KMS-11 (cell line): ENCODE results near the gene PPP1R14B.

ENCODE experiments used
- H2AFZ ChIP-seq: fragments of 200-600 bp; sonication (generic); 2 replicates; pipeline ENCODE4 v1.6.1; 2016; ENCODE audit warnings: antibody characterized with exemption, mixed run types, low read depth
- H3K27ac ChIP-seq: fragments of 200-600 bp; sonication (generic); 2 replicates; pipeline ENCODE4 v1.6.1; 2016; ENCODE audit warnings: mild to moderate bottlenecking, mixed run types
- H3K27me3 ChIP-seq: fragments of 200-600 bp; sonication (generic); 2 replicates; pipeline ENCODE4 v1.6.1; 2017; ENCODE audit warnings: mild to moderate bottlenecking, low read depth, mixed run types, moderate library complexity; ENCODE audit not compliant: insufficient read depth
- H3K36me3 ChIP-seq: fragments of 200-600 bp; sonication (generic); 2 replicates; pipeline ENCODE4 v1.6.1; 2017; ENCODE audit warnings: mild to moderate bottlenecking, mixed run types; ENCODE audit not compliant: insufficient read depth
- H3K4me1 ChIP-seq: fragments of 200-600 bp; sonication (generic); 2 replicates; pipeline ENCODE4 v1.6.1; 2016; ENCODE audit warnings: mild to moderate bottlenecking, low read depth, mixed run types; ENCODE audit not compliant: poor library complexity, severe bottlenecking
- H3K4me2 ChIP-seq: fragments of 200-600 bp; sonication (generic); 2 replicates; pipeline ENCODE4 v1.7.0; 2016; ENCODE audit warnings: mild to moderate bottlenecking, mixed run types
- H3K4me3 ChIP-seq: fragments of 200-600 bp; sonication (generic); IDR thresholded peaks from 2 replicates; pipeline ENCODE4 v1.6.1; 2017; ENCODE audit warnings: low read depth, low read length, mixed read lengths; ENCODE audit not compliant: insufficient read depth
- H3K79me2 ChIP-seq: fragments of 200-600 bp; sonication (generic); 2 replicates; pipeline ENCODE4 v1.6.1; 2016; ENCODE audit warnings: low read depth, mixed run types; ENCODE audit not compliant: insufficient read depth
- H3K9ac ChIP-seq: fragments of 200-600 bp; sonication (generic); 2 replicates; pipeline ENCODE4 v1.6.1; 2016; ENCODE audit warnings: mild to moderate bottlenecking, mixed run types
- H4K20me1 ChIP-seq: fragments of 200-600 bp; sonication (generic); 2 replicates; pipeline ENCODE4 v1.6.1; 2016; ENCODE audit warnings: mild to moderate bottlenecking, mixed run types; ENCODE audit not compliant: insufficient read depth
- CTCF ChIP-seq: fragments of 200-600 bp; sonication (generic); conservative IDR thresholded peaks from 2 replicates; pipeline ENCODE4 v1.6.1; 2017; ENCODE audit warnings: low read depth, mild to moderate bottlenecking, antibody characterized with exemption, low read length, moderate library complexity, mixed read lengths

The PPP1R14B gene

GRCh38 chr11:64275841-64276240 lies 29.1 kb upstream of the PPP1R14B start:
- Histone ChIP-seq H3K79me2 (no peaks in the 10 kb centered on the region), H2AFZ (no peak overlapping the region), H3K9ac (no peak overlapping the region), H3K27me3 (no peaks in the 10 kb centered on the region), H3K4me1 (peaks cover 6% of the 10 kb centered on the region), H3K36me3 (no peaks in the 10 kb centered on the region), H3K4me3 (no peak overlapping the region), H3K4me2 (no peak overlapping the region), H3K27ac (no peak overlapping the region), H4K20me1 (no peaks in the 10 kb centered on the region)
- no peak for TF ChIP-seq CTCF

- H4K20me1 ChIP-seq, result no peaks in the 10 kb centered on the region
- H3K36me3 ChIP-seq, result no peaks in the 10 kb centered on the region
- no peak overlapping the region for H2AFZ ChIP-seq
- no peak overlapping the region for H3K4me3 ChIP-seq
- TF ChIP-seq CTCF, result no peak
- H3K79me2 ChIP-seq, result no peaks in the 10 kb centered on the region
- no peak overlapping the region for H3K4me2 ChIP-seq
- H3K27ac ChIP-seq, result no peak overlapping the region
- no peaks in the 10 kb centered on the region for H3K27me3 ChIP-seq
- peaks cover 6% of the 10 kb centered on the region for H3K4me1 ChIP-seq
- no peak overlapping the region for H3K9ac ChIP-seq
Measured at GRCh38 chr11:64275031-64275800, 28.5 kb upstream of the PPP1R14B start.

GRCh38 chr11:64269540-64270220 lies 22.9 kb upstream of the PPP1R14B start:
- no peaks in the 10 kb centered on the region for H3K36me3 ChIP-seq
- H3K4me3 ChIP-seq, result no peak overlapping the region
- no peaks in the 10 kb centered on the region for H4K20me1 ChIP-seq
- peak overlapping the region; percentile 87 for H3K27ac ChIP-seq
- no peak for TF ChIP-seq CTCF
- no peaks in the 10 kb centered on the region for H3K79me2 ChIP-seq
- peak overlapping the region; percentile 86 for H3K4me2 ChIP-seq
- peaks cover 14% of the 10 kb centered on the region for H3K4me1 ChIP-seq
- H3K9ac ChIP-seq, result peak overlapping the region; percentile 86
- peak overlapping the region; percentile 68 for H2AFZ ChIP-seq
- no peaks in the 10 kb centered on the region for H3K27me3 ChIP-seq

GRCh38 chr11:64268893-64269539 lies 22.3 kb upstream of the PPP1R14B start:
- Histone ChIP-seq H3K9ac (peak overlapping the region; percentile 86), H3K4me3 (no peak overlapping the region), H3K27ac (peak overlapping the region; percentile 87), H3K36me3 (no peaks in the 10 kb centered on the region), H3K79me2 (no peaks in the 10 kb centered on the region), H3K27me3 (no peaks in the 10 kb centered on the region), H2AFZ (peak overlapping the region; percentile 68), H3K4me2 (peak overlapping the region; percentile 86), H3K4me1 (peaks cover 14% of the 10 kb centered on the region), H4K20me1 (no peaks in the 10 kb centered on the region)
- TF ChIP-seq CTCF, result no peak
